ENCODE data around the gene MT1F. TPM values are rescaled to one million over a fixed set of nuclear protein-coding genes. Genes with fewer than 3 reads are reported as not detected.

The MT1F gene
- total RNA-seq, 1 donor from 2014 or later: 6.5 TPM

GRCh38 chr16:56625943-56626654 lies 31.7 kb upstream of the MT1F start:
- peak; percentile 82 for DNase-seq (ENCODE audit: low spot score)

- DNase-seq (ENCODE audit: low spot score): no peak
Measured at GRCh38 chr16:56626685-56627084, 31.1 kb upstream of the MT1F start.

DNA sequence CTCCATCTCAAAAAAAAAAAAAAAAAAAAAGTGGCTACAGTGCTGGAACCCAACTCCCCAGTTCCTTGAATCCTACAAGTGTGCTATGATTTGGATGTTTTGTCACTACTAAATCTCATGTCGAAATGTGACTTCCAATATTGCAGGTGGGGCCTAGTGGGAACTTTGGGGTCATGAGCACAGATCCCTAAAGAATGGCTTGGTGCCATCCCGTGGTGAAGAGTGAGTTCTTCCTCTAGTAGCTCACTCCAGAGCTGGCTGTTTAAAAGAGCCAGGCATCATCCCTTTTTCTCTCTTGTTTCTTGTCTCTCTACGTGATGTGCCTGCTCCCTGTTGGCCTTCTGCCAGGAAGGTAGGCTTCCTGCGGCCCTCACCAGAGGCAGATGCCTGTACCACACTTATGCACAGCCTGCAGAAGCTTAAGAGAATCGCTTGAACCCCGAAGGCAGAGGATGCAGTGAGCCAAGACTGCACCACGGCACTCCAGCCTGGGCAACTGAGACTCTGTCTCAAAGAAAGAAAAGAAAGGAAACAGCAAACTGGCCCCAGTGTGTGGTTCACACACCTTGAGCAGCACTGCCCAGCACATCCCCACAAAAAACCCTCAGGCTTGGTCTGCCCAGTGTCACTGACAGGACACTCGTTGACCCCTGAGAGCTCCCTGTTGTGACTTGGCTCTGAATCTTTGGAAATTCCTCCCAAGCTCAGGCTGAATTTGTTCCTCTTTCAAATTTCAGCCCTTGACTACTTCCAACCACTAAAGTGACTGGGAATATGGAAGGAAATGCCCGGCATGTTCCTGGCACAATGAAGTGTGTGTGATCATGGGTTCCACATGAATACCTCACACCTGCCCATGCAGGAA lies 29.0 kb upstream of the MT1F start:
- no peak for DNase-seq (ENCODE audit: low spot score)

DNA sequence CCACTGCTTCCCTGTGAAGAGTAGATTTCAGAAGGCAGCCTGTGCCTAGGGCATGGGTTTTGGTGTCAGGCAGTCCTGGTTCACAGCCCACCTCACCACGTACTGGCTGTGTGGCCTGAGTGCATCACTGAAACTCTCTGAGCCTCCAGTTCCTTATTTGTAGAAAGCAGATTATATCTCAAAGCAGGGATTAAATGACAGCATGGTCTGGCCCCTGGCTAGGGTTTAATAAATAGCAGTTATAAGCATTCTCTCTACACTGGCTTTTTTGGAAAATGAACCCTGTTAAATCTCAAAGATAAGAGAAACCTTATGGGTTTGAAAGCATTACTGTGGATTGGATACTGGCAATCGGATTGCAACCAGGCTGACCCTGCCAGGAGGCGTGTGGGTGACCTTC lies 28.2 kb upstream of the MT1F start:
- peak; percentile 85 for DNase-seq (ENCODE audit: low spot score)

DNA sequence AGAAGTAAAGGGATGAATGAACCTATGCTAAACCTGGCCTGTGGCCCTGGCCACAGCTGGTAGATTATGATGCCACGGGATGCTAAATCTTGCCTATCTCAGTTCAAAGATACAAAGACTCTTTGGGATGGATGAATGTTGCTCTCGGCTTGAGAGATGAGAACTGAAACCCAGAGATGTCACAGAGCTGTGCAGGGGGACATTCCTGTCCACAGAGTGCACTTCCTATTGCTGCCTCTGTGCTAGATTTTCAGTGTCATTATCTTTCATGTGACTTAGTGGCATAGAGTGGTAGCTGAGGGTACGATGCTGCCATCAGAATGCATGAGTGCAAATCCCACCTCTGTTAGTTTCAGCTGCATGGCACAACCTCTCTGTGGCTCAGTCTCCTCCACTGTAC lies 27.6 kb upstream of the MT1F start:
- no peak for DNase-seq (ENCODE audit: low spot score)

DNA sequence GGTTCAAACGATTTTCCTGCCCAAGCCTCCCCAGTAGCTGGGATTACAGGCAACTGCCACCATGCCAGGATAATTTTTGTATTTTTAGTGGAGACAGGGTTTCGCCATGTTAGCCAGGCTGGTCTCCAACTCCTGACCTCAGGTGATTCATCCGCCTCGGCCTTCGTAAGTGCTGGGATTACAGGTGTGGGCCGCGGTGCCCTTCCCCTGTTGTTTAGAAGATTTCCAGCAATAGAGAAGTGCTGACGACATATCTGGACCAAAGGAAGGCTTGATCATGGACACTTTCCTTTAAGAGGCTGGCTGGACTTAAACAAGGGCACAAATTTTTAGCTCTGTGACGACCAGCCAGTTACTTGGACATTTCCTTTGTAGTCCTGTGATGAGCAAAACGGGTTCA lies 26.6 kb upstream of the MT1F start:
- no peak for DNase-seq (ENCODE audit: low spot score)

DNA sequence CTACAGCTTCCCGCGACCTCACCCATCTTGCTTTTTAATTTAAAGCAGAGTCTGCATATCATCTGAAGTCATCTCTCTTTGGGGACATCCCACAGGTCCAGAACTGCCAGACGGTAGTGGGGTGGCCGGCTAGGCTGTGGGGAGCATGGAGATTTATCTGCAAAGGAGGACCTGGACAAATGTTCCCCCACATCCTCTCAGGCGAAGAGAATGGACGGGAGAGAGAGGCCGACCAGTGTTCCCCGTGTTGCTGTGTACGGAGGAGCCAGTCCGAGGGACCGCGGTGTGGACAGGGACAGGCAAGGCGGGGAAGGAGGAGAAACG lies 26.0 kb upstream of the MT1F start:
- DNase-seq (ENCODE audit: low spot score): no peak

- no peak for DNase-seq (ENCODE audit: low spot score)
Measured at GRCh38 chr16:56632156-56632847, 25.5 kb upstream of the MT1F start, which contains the start of gene MT1M. TSS of gene MT1M (plus strand) at chr16:56632659. CDS start at chr16:56632732, 73 bp downstream.

DNA sequence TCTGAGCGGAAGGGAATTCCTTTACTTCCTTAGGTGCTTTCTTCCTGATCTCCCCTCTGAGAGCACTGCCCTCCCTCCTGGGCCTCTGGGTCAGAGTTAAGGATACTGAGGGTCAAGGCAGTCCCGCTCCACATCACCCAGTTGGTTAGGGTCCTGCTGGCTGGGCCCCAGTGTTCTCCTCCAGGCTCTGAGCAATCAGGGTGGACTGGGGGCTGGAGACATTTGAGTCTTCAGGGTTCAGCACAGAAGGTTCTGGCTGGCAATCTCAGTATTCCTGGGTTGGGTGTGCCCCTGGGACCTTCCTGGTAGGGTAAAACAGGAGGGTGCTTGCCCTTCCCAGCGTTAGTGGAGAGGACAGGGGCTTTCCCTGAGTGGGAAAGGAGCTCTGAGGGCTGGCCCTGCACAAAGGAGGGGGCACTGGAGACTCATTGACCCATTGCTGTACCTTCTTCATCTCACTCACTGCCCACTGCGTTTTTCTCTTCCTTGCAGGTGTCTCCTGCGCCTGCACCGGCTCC lies 24.9 kb upstream of the MT1F start:
- no peak for DNase-seq (ENCODE audit: low spot score)

- no peak for DNase-seq (ENCODE audit: low spot score)
Measured at GRCh38 chr16:56633535-56633934, 24.2 kb upstream of the MT1F start.

DNA sequence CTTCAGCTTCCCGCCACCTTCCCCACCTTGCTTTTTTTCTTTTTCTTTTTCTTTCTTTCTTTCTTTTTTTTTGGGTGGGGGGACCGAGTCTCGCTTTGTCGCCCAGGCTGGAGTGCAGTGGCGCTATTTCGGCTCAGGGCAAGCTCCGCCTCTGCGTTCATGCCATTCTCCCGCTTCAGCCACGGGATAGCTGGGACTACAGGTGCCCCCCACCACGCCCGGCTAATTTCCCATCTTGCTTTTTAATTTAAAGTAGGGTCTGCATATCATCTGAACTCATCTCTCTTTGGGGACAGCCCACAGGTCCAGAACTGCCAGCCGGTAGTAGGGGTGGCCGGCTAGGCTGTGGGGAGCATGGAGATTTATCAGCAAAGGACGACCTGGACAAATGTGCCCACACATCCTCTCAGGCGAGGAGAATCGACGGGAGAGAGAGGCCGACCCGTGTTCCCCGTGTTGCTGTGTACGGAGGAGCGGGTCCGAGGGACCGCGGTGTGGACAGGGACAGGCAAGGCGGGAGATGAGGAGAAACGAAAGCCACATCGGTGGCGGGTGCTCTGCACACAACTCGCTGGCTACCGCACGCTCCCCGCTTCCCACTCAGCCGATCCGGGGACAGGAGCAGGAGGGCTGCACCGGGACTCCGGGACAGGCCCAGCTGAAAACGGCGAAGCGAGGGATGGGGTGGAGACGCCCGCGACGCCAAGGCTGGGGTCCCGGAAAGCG lies 22.9 kb upstream of the MT1F start:
- DNase-seq (ENCODE audit: low spot score): no peak

GRCh38 chr16:56635441-56635967 lies 22.3 kb upstream of the MT1F start:
- no peak for DNase-seq (ENCODE audit: low spot score)

- no peak for DNase-seq (ENCODE audit: low spot score)
Measured at GRCh38 chr16:56636616-56637413, 20.9 kb upstream of the MT1F start.

GRCh38 chr16:56637814-56638750 lies 19.7 kb upstream of the MT1F start, which contains the start of gene MT1A:
TSS of gene MT1A (plus strand) at chr16:56638666. CDS start at chr16:56638739, 73 bp downstream.
- DNase-seq (ENCODE audit: low spot score): peak; percentile 59

- no peak for DNase-seq (ENCODE audit: low spot score)
Measured at GRCh38 chr16:56639045-56639444, 18.7 kb upstream of the MT1F start.

DNA sequence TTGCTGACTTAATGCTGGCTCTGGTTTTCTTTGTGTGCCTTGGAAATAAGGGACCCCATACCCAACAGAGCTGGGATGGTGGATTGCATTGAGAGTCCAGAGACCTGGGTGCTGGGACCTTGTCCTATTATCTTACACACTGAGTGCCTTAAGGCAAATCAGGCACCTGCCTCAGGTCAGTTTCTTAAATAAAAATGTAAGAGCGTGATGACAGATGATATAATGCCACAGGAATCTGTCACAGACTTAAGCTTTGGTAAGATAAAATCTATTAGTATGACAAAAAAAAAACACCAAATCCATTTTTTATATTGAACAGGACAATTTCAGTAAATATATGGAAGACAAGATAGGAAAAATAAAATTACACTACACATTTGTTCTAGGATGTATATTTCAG lies 17.7 kb upstream of the MT1F start:
- no peak for DNase-seq (ENCODE audit: low spot score)

GRCh38 chr16:56641166-56641565 lies 16.6 kb upstream of the MT1F start:
- no peak for DNase-seq (ENCODE audit: low spot score)

DNA sequence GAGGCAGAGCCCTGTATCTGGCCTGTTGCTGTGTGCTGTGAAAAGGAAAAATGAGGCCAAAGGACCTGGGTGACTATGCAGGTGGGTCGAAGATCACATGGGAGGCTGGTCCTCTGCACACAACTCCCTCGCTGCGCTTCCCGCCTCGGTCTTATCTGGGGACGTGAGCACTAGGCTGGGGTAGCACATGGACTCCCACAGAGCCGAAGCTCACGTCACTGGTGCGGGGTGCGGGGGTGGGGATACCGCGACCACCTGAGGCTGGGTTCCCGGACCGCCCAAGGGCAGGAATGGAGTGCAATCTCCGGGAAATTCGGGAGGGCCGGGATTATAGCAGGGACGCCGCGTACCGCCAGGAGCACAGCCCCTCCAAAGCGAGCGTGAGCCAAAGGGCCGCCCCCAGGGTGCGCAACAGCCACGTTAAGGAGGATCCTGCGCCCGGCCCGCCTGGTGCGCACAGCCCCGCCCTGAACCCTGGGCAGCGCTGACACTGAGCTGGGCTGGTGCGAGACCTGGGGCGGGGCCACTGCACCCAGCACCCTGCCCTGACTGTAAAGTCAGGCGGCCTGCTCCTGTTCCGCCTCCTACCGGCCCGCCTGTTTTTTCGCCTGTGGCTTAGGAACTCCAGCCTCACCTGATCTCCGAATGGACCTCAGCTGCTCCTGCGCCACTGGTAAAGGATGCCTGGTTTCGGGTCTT lies 14.5 kb upstream of the MT1F start:
- no peak for DNase-seq (ENCODE audit: low spot score)

DNA sequence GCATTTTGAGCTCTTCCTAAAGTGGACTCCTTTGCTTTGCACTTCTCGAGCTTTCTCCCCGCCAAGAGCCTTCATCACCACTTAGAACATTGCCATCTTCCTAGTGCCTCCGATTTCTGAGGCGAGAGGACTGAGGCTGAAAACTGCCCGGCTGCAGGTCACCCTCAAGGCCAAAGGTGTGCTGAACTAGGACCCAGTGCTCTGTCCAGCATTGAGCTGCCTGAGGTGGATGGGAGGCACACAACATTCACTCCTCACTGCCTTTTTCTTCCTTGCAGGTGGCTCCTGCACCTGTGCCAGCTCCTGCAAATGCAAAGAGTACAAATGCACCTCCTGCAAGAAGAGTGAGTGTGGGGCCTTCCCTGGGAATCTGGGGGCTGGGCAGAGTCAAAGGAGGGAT lies 13.9 kb upstream of the MT1F start:
- no peak for DNase-seq (ENCODE audit: low spot score)
